IMR-90 (cell line): ENCODE results near the gene GRK2. TPM values are rescaled to one million over a fixed set of nuclear protein-coding genes. Genes with fewer than 3 reads are reported as not detected.

Experiments
- ATAC-seq: fragments of 200-7000 bp; cut with Tn5 transposase; 2 replicates; pipeline ENCODE4 v1.9.1; 2020; ENCODE audit warnings: low read depth, mild to moderate bottlenecking, moderate library complexity
- BruUV-seq: library from RNA; stranded (reverse); fragments of 400-500 nt; replicated peaks from 2 replicates; lab custom pipeline; 2021; lab: Mats Ljungman, UMichigan
- CTCF ChIA-PET: fragments of 300-600 bp; formaldehyde crosslinking; extraction: SDS; loops from one replicate; lab custom pipeline; 2021; ENCODE audit warnings: antibody characterized with exemption; lab: Yijun Ruan, JAX
- POLR2A ChIA-PET: fragments of 300-600 bp; sonication (Branson Sonifier 250); formaldehyde crosslinking; loops from one replicate; lab custom pipeline; 2022; ENCODE audit warnings: antibody characterized with exemption; ENCODE audit not compliant: unreplicated experiment; lab: Charles Lee
- DNase-seq: peaks from one replicate; pipeline ENCODE4 v3.0.0; 2013
- H2AFZ ChIP-seq: replicated peaks from 2 replicates; pipeline ENCODE3; 2013; ENCODE audit warnings: low read length, mild to moderate bottlenecking; ENCODE audit not compliant: poor library complexity
- H2AK5ac ChIP-seq: 2 replicates; pipeline ENCODE4 v1.6.1; 2013; ENCODE audit warnings: low read depth, low read length, inconsistent platforms
- H2AK9ac ChIP-seq: replicated peaks from 2 replicates; pipeline ENCODE3; 2013; ENCODE audit warnings: mild to moderate bottlenecking, low read depth, low read length, moderate library complexity; ENCODE audit not compliant: poor library complexity
- H2BK120ac ChIP-seq: 2 replicates; pipeline ENCODE4 v1.6.1; 2013; ENCODE audit warnings: low read depth, low read length, inconsistent platforms
- H2BK15ac ChIP-seq: 3 replicates; pipeline ENCODE4 v1.6.1; 2013; ENCODE audit warnings: low read depth, low read length, inconsistent platforms
- H2BK20ac ChIP-seq: 2 replicates; pipeline ENCODE4 v1.6.1; 2013; ENCODE audit warnings: low read depth, mild to moderate bottlenecking, inconsistent platforms, low read length, moderate library complexity
- H2BK5ac ChIP-seq: 2 replicates; pipeline ENCODE4 v1.6.1; 2013; ENCODE audit warnings: mild to moderate bottlenecking, low read depth, low read length, inconsistent platforms; ENCODE audit not compliant: poor library complexity, severe bottlenecking
- H3K14ac ChIP-seq: replicated peaks from 2 replicates; pipeline ENCODE4 v1.6.1; 2013; ENCODE audit warnings: low read depth, low read length, inconsistent platforms
- H3K18ac ChIP-seq: 2 replicates; pipeline ENCODE4 v1.6.1; 2013; ENCODE audit warnings: low read depth, low read length, control low read depth
- H3K23ac ChIP-seq: 2 replicates; pipeline ENCODE4 v1.6.1; 2013; ENCODE audit warnings: low read depth, low read length, inconsistent platforms
- H3K27ac ChIP-seq: 2 replicates; pipeline ENCODE4 v1.5.1; 2013; ENCODE audit warnings: mild to moderate bottlenecking, control low read depth, low read length; ENCODE audit not compliant: insufficient read depth
- H3K27me3 ChIP-seq: 2 replicates; pipeline ENCODE4 v1.6.1; 2013; ENCODE audit warnings: low read length; ENCODE audit not compliant: control insufficient read depth, insufficient read depth
- H3K36me3 ChIP-seq: 2 replicates; pipeline ENCODE4 v1.6.1; 2013; ENCODE audit warnings: low read length, mixed read lengths; ENCODE audit not compliant: control insufficient read depth, insufficient read depth
- H3K4ac ChIP-seq: 2 replicates; pipeline ENCODE4 v1.6.1; 2013; ENCODE audit warnings: low read depth, low read length, inconsistent platforms
- H3K4me1 ChIP-seq: 2 replicates; pipeline ENCODE4 v1.6.1; 2013; ENCODE audit warnings: low read length, mixed read lengths; ENCODE audit not compliant: control insufficient read depth, insufficient read depth
- H3K4me2 ChIP-seq: 2 replicates; pipeline ENCODE4 v1.6.1; 2013; ENCODE audit warnings: low read depth, mild to moderate bottlenecking, control low read depth, low read length, moderate library complexity
- H3K4me3 ChIP-seq: 2 replicates; pipeline ENCODE4 v1.5.1; 2013; ENCODE audit warnings: low read depth, mild to moderate bottlenecking, control low read depth, low read length, moderate library complexity; ENCODE audit not compliant: insufficient read depth
- H3K56ac ChIP-seq: 2 replicates; pipeline ENCODE4 v1.6.1; 2013; ENCODE audit warnings: low read length, inconsistent platforms; ENCODE audit not compliant: insufficient read depth; ENCODE audit errors: extremely low read depth
- H3K79me1 ChIP-seq, 2 experiments: 2 replicates each; pipeline ENCODE4 v1.6.1; 2013; ENCODE audit warnings: low read length in 2 of 2, inconsistent platforms in 1 of 2, low read depth in 1 of 2
- H3K9ac ChIP-seq: 2 replicates; pipeline ENCODE4 v1.6.1; 2013; ENCODE audit warnings: low read depth, low read length, control low read depth
- H3K9me1 ChIP-seq: 2 replicates; pipeline ENCODE4 v1.6.1; 2013; ENCODE audit warnings: low read length, inconsistent platforms; ENCODE audit not compliant: insufficient read depth
- H3K9me3 ChIP-seq: 2 replicates; pipeline ENCODE4 v1.6.1; 2013; ENCODE audit warnings: low read length; ENCODE audit not compliant: control insufficient read depth, insufficient read depth
- H4K20me1 ChIP-seq: 2 replicates; pipeline ENCODE4 v1.6.1; 2013; ENCODE audit warnings: low read length, inconsistent platforms; ENCODE audit not compliant: insufficient read depth
- H4K5ac ChIP-seq: 2 replicates; pipeline ENCODE4 v1.6.1; 2013; ENCODE audit warnings: mild to moderate bottlenecking, low read depth, low read length, control low read depth
- H4K8ac ChIP-seq, 2 experiments: 2 replicates each; pipeline ENCODE4 v1.6.1; 2013; ENCODE audit warnings: low read depth in 2 of 2, low read length in 2 of 2, control low read depth in 1 of 2, inconsistent platforms in 1 of 2
- H4K91ac ChIP-seq: 2 replicates; pipeline ENCODE4 v1.6.1; 2013; ENCODE audit warnings: low read depth, low read length, inconsistent platforms; ENCODE audit not compliant: insufficient read depth
- BHLHE40 ChIP-seq: fragments of 150-350 bp; IDR thresholded peaks from 2 replicates; pipeline ENCODE4 v1.6.1; 2016; ENCODE audit warnings: mild to moderate bottlenecking, low read depth, low read length
- CEBPB ChIP-seq: IDR thresholded peaks from 2 replicates; pipeline ENCODE4 v1.6.1; 2012; ENCODE audit warnings: low read depth, low read length, improper control_type of control experiment
- CHD1 ChIP-seq: IDR thresholded peaks from 2 replicates; pipeline ENCODE4 v1.6.1; 2012; ENCODE audit warnings: low read depth, low read length, improper control_type of control experiment
- CTCF ChIP-seq: conservative IDR thresholded peaks from 2 replicates; pipeline ENCODE4 v1.5.1; 2012; ENCODE audit warnings: mild to moderate bottlenecking, low read depth, low read length, improper control_type of control experiment
- ELK1 ChIP-seq: fragments of 150-350 bp; IDR thresholded peaks from 2 replicates; pipeline ENCODE4 v1.6.1; 2016; ENCODE audit warnings: low read depth, mild to moderate bottlenecking, low read length, moderate library complexity, borderline replicate concordance
- MAFK ChIP-seq: IDR thresholded peaks from 2 replicates; pipeline ENCODE4 v1.6.1; 2012; ENCODE audit warnings: low read depth, low read length, improper control_type of control experiment
- MXI1 ChIP-seq: IDR thresholded peaks from 2 replicates; pipeline ENCODE4 v1.6.1; 2012; ENCODE audit warnings: low read depth, mild to moderate bottlenecking, low read length, moderate library complexity, borderline replicate concordance
- NFE2L2 ChIP-seq: fragments of 150-350 bp; IDR thresholded peaks from 2 replicates; pipeline ENCODE4 v1.6.1; 2016; ENCODE audit warnings: low read depth, mild to moderate bottlenecking, low read length
- POLR2A ChIP-seq: IDR thresholded peaks from 2 replicates; pipeline ENCODE4 v1.6.1; 2012; ENCODE audit warnings: mild to moderate bottlenecking, low read depth, low read length
- RAD21 ChIP-seq: IDR thresholded peaks from 2 replicates; pipeline ENCODE4 v1.6.1; 2012; ENCODE audit warnings: low read length, improper control_type of control experiment
- RCOR1 ChIP-seq: IDR thresholded peaks from 2 replicates; pipeline ENCODE4 v1.6.1; 2012; ENCODE audit warnings: mild to moderate bottlenecking, low read length, improper control_type of control experiment; ENCODE audit not compliant: insufficient replicate concordance
- RFX5 ChIP-seq: IDR thresholded peaks from 2 replicates; pipeline ENCODE4 v1.8.0; 2012; ENCODE audit warnings: low read depth, mild to moderate bottlenecking, low read length, moderate library complexity
- USF2 ChIP-seq: fragments of 150-350 bp; IDR thresholded peaks from 2 replicates; pipeline ENCODE4 v1.6.1; 2017; ENCODE audit warnings: mild to moderate bottlenecking, antibody characterized with exemption, low read length, low read depth
- WGBS, 2 experiments: methylation state at CpG; one replicate each; pipeline versions ENCODE4 v1.1.5 to v1.1.7; 2013; ENCODE audit warnings: missing lambda C conversion rate in 2 of 2; ENCODE audit not compliant: insufficient read length in 1 of 2; ENCODE audit errors: extremely low coverage in 2 of 2; 5-methylcytosine and 5-hydroxymethylcytosine counted together
- dilution Hi-C: fragments of 300-500 bp; cut with HindIII; formaldehyde crosslinking; loops from one replicate; pipeline ENCODE4 v1.14.3; 2018; ENCODE audit warnings: low sequenced_read_pairs; ENCODE audit not compliant: unreplicated experiment
- in situ Hi-C: fragments of 300-500 bp; cut with MboI; formaldehyde crosslinking; loops from 3 replicates; pipeline ENCODE4 v1.14.3; 2019; ENCODE audit warnings: low sequenced_read_pairs, inconsistent platforms, mixed read lengths
- intact Hi-C: fragments of 100-400 bp; cut with micrococcal nuclease; formaldehyde crosslinking; loops from 2 replicates; pipeline ENCODE4 v1.10.0; 2022
- polyA plus RNA-seq, 3 experiments: library from polyadenylated mRNA; depleted of rRNA; stranded (reverse); fragments of >200 nt; gene quantifications; 2 replicates each; pipeline ENCODE4 v1.2.3, GENCODE V29; 2012; ENCODE audit warnings: low replicate concordance in 1 of 3
- total RNA-seq: library from RNA; depleted of rRNA; stranded (reverse); fragments of >200 nt; gene quantifications from 2 replicates; pipeline ENCODE4 v1.2.3, GENCODE V29; 2012

GRK2 gene
- total and polyA plus RNA-seq, 2 of the 4 experiments (the other 2 are of a cell fraction) = 26.7 to 41.8 TPM

GRCh38 chr11:67289651-67290479 is 23.6 kb downstream of the GRK2 start (continued):
- TF ChIP-seq BHLHE40 = no peak
- no peak for TF ChIP-seq RCOR1

GRCh38 chr11:67290801-67291200 is 24.5 kb downstream of the GRK2 start:
- ChIA-PET POLR2A (no interaction called here), CTCF (interaction anchor here (1.0 kb wide), 1 partner anchor 48 kb away, joined by 3 read pairs; no protein-coding TSS in a partner anchor)
- dilution Hi-C loops = no loop called here
- Histone ChIP-seq H4K91ac (no peak overlapping the region), H3K56ac (no peak overlapping the region), H3K4ac (0 out of 2 replicates have a peak overlapping the region, but pooled peaks have one; percentile 98), H3K79me1 (peaks cover 16 to 61% of the 10 kb centered on the region in 2 experiments), H4K8ac (no peak overlapping the region; a peak in 1 of 4 replicates), H2AFZ (no peak overlapping the region), H3K9me1 (peaks cover 22% of the 10 kb centered on the region; the same call in 1 of the 2 replicates), H2BK20ac (no peak overlapping the region), H3K9me3 (peaks cover 2% of the 10 kb centered on the region; the same call in 1 of the 2 replicates), H2BK120ac (no peak overlapping the region), H3K4me3 (no peak overlapping the region), H3K18ac (no peak overlapping the region), H2BK5ac (no peak overlapping the region), H4K5ac (no peak overlapping the region), H3K4me1 (peaks cover 21% of the 10 kb centered on the region), H2BK15ac (no peak overlapping the region), H2AK9ac (no peak overlapping the region), H3K14ac (no peak overlapping the region), H3K27me3 (no peaks in the 10 kb centered on the region), H3K27ac (no peak overlapping the region), H3K23ac (peak overlapping the region; percentile 94), H3K36me3 (peaks cover 32% of the 10 kb centered on the region), H3K4me2 (no peak overlapping the region), H3K9ac (no peak overlapping the region), H2AK5ac (peak overlapping the region; percentile 67), H4K20me1 (peaks cover 15% of the 10 kb centered on the region)
- in situ Hi-C loops = no loop called here
- intact Hi-C loops = no loop called here
- BruUV-seq = no TSS peak
- DNase-seq (no peak), ATAC-seq (no peak)
- WGBS, 2 experiments = 100% methylated on average over 4 of the region's 7 CpGs; no CpG with 5 or more reads in 1 of the 2 experiments
- TF ChIP-seq CEBPB (no peak), MAFK (no peak), RAD21 (no peak), CHD1 (no peak), RFX5 (no peak), MXI1 (no peak), POLR2A (no peak), ELK1 (no peak), CTCF (no peak), NFE2L2 (no peak), USF2 (no peak)
